Tibial nerve (tissue), 4 donors: ENCODE measurements around the gene TRIM10. TPM values are rescaled to one million over a fixed set of nuclear protein-coding genes. Genes with fewer than 3 reads are reported as not detected.

ENCODE experiments used
- DNase-seq, 2 donors: peaks; one replicate each; pipeline ENCODE4 v3.0.0-alpha.2; 2019; ENCODE audit warnings: low spot score in 2 of 2
- H3K27ac ChIP-seq, 4 donors: fragments of 200-600 bp; sonication (generic) in 3 of 4; one replicate each; pipeline ENCODE4 v1.5.1; 2017 to 2019; ENCODE audit warnings: mild to moderate bottlenecking in 1 of 4
- H3K27me3 ChIP-seq, 2 donors: fragments of 200-600 bp; sonication (generic) in 1 of 2; one replicate each; pipeline versions ENCODE4 v1.5.1 to v1.6.0; 2017 to 2019
- H3K36me3 ChIP-seq, 3 donors: fragments of 200-600 bp; sonication (generic); one replicate each; pipeline ENCODE4 v1.5.1; 2018 to 2019
- H3K4me1 ChIP-seq, 4 donors: fragments of 200-600 bp; sonication (generic) in 3 of 4; one replicate each; pipeline ENCODE4 v1.5.1; 2017 to 2019
- H3K4me3 ChIP-seq, 4 donors: fragments of 200-600 bp; sonication (generic) in 3 of 4; one replicate each; pipeline ENCODE4 v1.5.1; 2017 to 2019; ENCODE audit warnings: mild to moderate bottlenecking in 1 of 4, moderate library complexity in 1 of 4
- H3K9me3 ChIP-seq, 4 donors: fragments of 200-600 bp; sonication (generic) in 3 of 4; one replicate each; pipeline ENCODE4 v1.5.1; 2017 to 2019
- EP300 ChIP-seq, 2 donors: sonication (generic); formaldehyde crosslinking; IDR thresholded peaks; one replicate each; pipeline ENCODE4 v1.6.1; 2017; ENCODE audit warnings: antibody characterized with exemption in 2 of 2, mild to moderate bottlenecking in 1 of 2
- POLR2A ChIP-seq, 2 donors: fragments of 450-650 bp; IDR thresholded peaks; one replicate each; pipeline ENCODE4 v1.6.1; 2017; ENCODE audit warnings: antibody characterized with exemption in 2 of 2, mild to moderate bottlenecking in 2 of 2, moderate library complexity in 2 of 2
- WGBS, 2 donors: methylation state at CpG; one replicate each; pipeline ENCODE4 v1.1.5; 2018; 5-methylcytosine and 5-hydroxymethylcytosine counted together
- total RNA-seq, 4 donors: library from RNA; depleted of rRNA; stranded (reverse); fragments of >200 nt; gene quantifications; one replicate each; pipeline ENCODE4 v1.1.0, GENCODE V29; 2016
- TF ChIP-seq, protein P1 (sequence below), 5 experiments: fragments of 200-600 bp in 3 of 5; fragments of 450-650 bp in 2 of 5; sonication (generic) in 3 of 5; IDR thresholded peaks; one replicate each; pipeline ENCODE4 v1.5.1; 2016 to 2019; ENCODE audit warnings: antibody characterized with exemption in 5 of 5, mild to moderate bottlenecking in 3 of 5, moderate library complexity in 2 of 5

Gene TRIM10
- total RNA-seq, 4 donors from 2014 or later, result not detected

DNA sequence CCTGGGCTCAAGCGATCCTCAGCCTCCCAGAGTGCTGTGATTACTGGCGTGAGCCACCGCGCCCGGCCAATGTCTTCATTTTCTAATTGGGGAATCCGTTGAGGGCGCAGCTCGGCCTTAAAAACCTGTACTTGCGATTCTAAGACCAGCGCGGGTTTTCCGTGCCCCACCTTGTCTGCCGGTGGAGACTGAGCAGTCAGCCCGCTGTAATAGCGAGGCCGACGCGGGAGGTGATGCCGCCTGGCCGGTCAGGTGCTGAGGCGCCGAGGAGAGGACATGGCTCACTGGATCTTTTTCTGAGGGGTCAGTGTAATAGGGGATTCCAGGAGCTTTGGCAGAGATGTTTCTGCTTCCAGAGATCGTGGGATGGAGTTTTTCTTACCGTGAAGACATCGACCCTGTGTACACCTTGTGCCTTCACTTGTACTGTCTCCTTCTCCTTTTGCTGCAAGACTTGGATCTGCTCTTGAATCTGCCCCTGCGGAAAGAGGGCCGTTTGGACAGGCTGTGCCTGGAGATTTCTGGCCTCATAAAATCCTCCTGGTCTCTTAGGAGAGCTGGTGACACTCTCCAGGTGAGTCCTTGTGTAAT lies 49.6 kb downstream of the TRIM10 start:
- no peak overlapping the region for H3K4me3 ChIP-seq
- H3K9me3 ChIP-seq, result no peaks in the 10 kb centered on the region
- 42 to 55% methylated on average over 25 to 27 of the region's 27 CpGs for WGBS, 2 donors
- no peak overlapping the region for H3K27ac ChIP-seq
- DNase-seq, result no peak
- TF ChIP-seq EP300 (IDR thresholded peaks at IDR 0.05) (no peak), POLR2A (IDR thresholded peaks at IDR 0.05) (no peak)
- TF ChIP-seq, protein P1, sequence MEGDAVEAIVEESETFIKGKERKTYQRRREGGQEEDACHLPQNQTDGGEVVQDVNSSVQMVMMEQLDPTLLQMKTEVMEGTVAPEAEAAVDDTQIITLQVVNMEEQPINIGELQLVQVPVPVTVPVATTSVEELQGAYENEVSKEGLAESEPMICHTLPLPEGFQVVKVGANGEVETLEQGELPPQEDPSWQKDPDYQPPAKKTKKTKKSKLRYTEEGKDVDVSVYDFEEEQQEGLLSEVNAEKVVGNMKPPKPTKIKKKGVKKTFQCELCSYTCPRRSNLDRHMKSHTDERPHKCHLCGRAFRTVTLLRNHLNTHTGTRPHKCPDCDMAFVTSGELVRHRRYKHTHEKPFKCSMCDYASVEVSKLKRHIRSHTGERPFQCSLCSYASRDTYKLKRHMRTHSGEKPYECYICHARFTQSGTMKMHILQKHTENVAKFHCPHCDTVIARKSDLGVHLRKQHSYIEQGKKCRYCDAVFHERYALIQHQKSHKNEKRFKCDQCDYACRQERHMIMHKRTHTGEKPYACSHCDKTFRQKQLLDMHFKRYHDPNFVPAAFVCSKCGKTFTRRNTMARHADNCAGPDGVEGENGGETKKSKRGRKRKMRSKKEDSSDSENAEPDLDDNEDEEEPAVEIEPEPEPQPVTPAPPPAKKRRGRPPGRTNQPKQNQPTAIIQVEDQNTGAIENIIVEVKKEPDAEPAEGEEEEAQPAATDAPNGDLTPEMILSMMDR (IDR thresholded peaks at IDR 0.05), result no peak
- H3K4me1 ChIP-seq, result no peaks in the 10 kb centered on the region
- H3K27me3 ChIP-seq, result peaks cover 0 to 86% of the 10 kb centered on the region in 2 donors
- no peaks in the 10 kb centered on the region for H3K36me3 ChIP-seq

DNA sequence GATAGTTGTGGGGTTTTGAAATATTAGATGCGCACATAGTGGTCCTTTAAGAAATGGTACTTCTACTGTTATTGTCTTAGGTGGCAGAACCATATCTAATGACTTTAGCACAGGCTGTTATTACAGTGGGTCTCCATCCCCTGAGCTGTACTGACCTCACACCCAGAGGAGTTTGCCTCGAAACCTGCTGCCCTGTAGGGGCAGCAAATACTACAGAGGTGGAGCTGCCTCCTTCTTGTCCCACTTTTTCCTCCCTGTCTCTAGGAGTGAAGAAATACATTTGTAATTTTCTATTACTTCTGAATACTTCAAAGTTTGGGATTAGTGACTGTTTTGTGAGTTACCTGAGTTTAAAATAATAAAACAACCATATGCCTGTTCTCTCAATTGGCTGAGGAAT lies 56.4 kb downstream of the TRIM10 start:
- Histone ChIP-seq H3K36me3 (no peaks in the 10 kb centered on the region), H3K27ac (no peak overlapping the region), H3K4me3 (no peak overlapping the region), H3K4me1 (peaks cover 0 to 37% (median 22%) of the 10 kb centered on the region in 4 donors), H3K27me3 (peaks cover 0 to 59% of the 10 kb centered on the region in 2 donors), H3K9me3 (no peaks in the 10 kb centered on the region)
- TF ChIP-seq EP300 (IDR thresholded peaks at IDR 0.05), result no peak
- no peak for TF ChIP-seq POLR2A (IDR thresholded peaks at IDR 0.05)
- TF ChIP-seq, protein P1 (IDR thresholded peaks at IDR 0.05), result no peak
- DNase-seq, result no peak
- 70 to 73% methylated on average over 2 of the region's 2 CpGs for WGBS, 2 donors

GRCh38 chr6:30103872-30104179 lies 57.2 kb downstream of the TRIM10 start:
- peaks cover 0 to 59% of the 10 kb centered on the region in 2 donors for H3K27me3 ChIP-seq

GRCh38 chr6:30102970-30103871 lies 57.8 kb downstream of the TRIM10 start:
- Histone ChIP-seq H3K27ac (peak overlapping the region; percentile 39 to 84 (median 68)), H3K27me3 (peaks cover 0 to 60% of the 10 kb centered on the region in 2 donors), H3K9me3 (no peaks in the 10 kb centered on the region), H3K4me3 (peak overlapping the region; percentile 27 to 44 (median 38)), H3K4me1 (peaks cover 0 to 37% (median 22%) of the 10 kb centered on the region in 4 donors), H3K36me3 (no peaks in the 10 kb centered on the region)
- DNase-seq, result peak; percentile 87 to 96
- TF ChIP-seq, protein P1 (IDR thresholded peaks at IDR 0.05), result peak; percentile 89 to 95 (median 92)
- TF ChIP-seq POLR2A (IDR thresholded peaks at IDR 0.05), result no peak
- TF ChIP-seq EP300 (IDR thresholded peaks at IDR 0.05), result peak in 1 of 2 donors; percentile 33
- 5% methylated on average over 36 of the region's 36 CpGs for WGBS, 2 donors

More at GRCh38 chr6:30103872-30104179, 57.2 kb downstream of the TRIM10 start:
- 37 to 48% methylated on average over 3 of the region's 3 CpGs for WGBS, 2 donors
- Histone ChIP-seq H3K36me3 (no peaks in the 10 kb centered on the region), H3K27ac (no peak overlapping the region), H3K4me3 (peak overlapping the region in 2 of 4 donors; percentile 27 to 44), H3K9me3 (no peaks in the 10 kb centered on the region), H3K4me1 (peaks cover 0 to 37% (median 22%) of the 10 kb centered on the region in 4 donors)
- TF ChIP-seq POLR2A (IDR thresholded peaks at IDR 0.05) (no peak), EP300 (IDR thresholded peaks at IDR 0.05) (no peak)
- TF ChIP-seq, protein P1 (IDR thresholded peaks at IDR 0.05), result no peak
- DNase-seq, result no peak
